SK-N-SH (cell line): ENCODE results near the gene CYP1A1.
"Not testable (repeated sequence)": the region's sequence is repeated elsewhere in the genome, so short reads cannot be mapped to it uniquely, and the experiment has no call there.

Source experiments
- JUND ChIP-seq: IDR thresholded peaks from 2 replicates; pipeline ENCODE4 v1.4.0; 2012
- POLR2AphosphoS5 ChIP-seq: IDR thresholded peaks from 2 replicates; pipeline ENCODE4 v1.6.1; 2012; ENCODE audit warnings: low read depth, low read length
- TF ChIP-seq, protein P1 (sequence below): fragments of 150-350 bp; IDR thresholded peaks from 2 replicates; pipeline ENCODE4 v1.6.1; 2017; ENCODE audit warnings: antibody characterized with exemption, low read length, low read depth, borderline replicate concordance
- TF ChIP-seq, protein P2 (sequence below): fragments of 200-600 bp; sonication (generic); IDR thresholded peaks from 2 replicates; pipeline ENCODE4 v1.6.1; 2017; ENCODE audit warnings: antibody characterized with exemption, mild to moderate bottlenecking, moderate library complexity
- TF ChIP-seq, protein P3 (sequence below): IDR thresholded peaks from 2 replicates; pipeline ENCODE4 v1.4.0; 2012; ENCODE audit warnings: low read depth, borderline replicate concordance
- TF ChIP-seq, protein P4 (sequence below): IDR thresholded peaks from 2 replicates; pipeline ENCODE4 v1.4.0; 2012; ENCODE audit warnings: low read depth, borderline replicate concordance

DNA sequence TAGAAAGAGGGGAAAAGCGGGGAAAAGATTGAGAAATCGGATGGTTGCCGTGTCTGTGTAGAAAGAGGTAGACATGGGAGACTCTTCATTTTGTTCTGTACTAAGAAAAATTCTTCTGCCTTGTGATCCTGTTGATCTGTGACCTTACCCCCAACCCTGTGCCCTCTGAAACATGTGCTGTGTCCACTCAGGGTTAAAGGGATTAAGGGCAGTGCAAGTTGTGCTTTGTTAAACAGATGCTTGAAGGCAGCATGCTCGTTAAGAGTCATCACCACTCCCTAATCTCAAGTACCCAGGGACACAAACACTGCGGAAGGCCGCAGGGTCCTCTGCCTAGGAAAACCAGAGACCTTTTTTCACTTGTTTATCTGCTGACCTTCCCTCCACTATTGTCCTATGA lies 4.0 kb upstream of the CYP1A1 start:
- TF ChIP-seq, protein P1, sequence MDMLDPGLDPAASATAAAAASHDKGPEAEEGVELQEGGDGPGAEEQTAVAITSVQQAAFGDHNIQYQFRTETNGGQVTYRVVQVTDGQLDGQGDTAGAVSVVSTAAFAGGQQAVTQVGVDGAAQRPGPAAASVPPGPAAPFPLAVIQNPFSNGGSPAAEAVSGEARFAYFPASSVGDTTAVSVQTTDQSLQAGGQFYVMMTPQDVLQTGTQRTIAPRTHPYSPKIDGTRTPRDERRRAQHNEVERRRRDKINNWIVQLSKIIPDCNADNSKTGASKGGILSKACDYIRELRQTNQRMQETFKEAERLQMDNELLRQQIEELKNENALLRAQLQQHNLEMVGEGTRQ, result not testable (repeated sequence)
- TF ChIP-seq, protein P2, sequence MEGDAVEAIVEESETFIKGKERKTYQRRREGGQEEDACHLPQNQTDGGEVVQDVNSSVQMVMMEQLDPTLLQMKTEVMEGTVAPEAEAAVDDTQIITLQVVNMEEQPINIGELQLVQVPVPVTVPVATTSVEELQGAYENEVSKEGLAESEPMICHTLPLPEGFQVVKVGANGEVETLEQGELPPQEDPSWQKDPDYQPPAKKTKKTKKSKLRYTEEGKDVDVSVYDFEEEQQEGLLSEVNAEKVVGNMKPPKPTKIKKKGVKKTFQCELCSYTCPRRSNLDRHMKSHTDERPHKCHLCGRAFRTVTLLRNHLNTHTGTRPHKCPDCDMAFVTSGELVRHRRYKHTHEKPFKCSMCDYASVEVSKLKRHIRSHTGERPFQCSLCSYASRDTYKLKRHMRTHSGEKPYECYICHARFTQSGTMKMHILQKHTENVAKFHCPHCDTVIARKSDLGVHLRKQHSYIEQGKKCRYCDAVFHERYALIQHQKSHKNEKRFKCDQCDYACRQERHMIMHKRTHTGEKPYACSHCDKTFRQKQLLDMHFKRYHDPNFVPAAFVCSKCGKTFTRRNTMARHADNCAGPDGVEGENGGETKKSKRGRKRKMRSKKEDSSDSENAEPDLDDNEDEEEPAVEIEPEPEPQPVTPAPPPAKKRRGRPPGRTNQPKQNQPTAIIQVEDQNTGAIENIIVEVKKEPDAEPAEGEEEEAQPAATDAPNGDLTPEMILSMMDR, result not testable (repeated sequence)
- not testable (repeated sequence) for TF ChIP-seq JUND, POLR2AphosphoS5
- TF ChIP-seq, protein P3, sequence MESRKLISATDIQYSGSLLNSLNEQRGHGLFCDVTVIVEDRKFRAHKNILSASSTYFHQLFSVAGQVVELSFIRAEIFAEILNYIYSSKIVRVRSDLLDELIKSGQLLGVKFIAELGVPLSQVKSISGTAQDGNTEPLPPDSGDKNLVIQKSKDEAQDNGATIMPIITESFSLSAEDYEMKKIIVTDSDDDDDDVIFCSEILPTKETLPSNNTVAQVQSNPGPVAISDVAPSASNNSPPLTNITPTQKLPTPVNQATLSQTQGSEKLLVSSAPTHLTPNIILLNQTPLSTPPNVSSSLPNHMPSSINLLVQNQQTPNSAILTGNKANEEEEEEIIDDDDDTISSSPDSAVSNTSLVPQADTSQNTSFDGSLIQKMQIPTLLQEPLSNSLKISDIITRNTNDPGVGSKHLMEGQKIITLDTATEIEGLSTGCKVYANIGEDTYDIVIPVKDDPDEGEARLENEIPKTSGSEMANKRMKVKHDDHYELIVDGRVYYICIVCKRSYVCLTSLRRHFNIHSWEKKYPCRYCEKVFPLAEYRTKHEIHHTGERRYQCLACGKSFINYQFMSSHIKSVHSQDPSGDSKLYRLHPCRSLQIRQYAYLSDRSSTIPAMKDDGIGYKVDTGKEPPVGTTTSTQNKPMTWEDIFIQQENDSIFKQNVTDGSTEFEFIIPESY, result not testable (repeated sequence)
- TF ChIP-seq, protein P4, sequence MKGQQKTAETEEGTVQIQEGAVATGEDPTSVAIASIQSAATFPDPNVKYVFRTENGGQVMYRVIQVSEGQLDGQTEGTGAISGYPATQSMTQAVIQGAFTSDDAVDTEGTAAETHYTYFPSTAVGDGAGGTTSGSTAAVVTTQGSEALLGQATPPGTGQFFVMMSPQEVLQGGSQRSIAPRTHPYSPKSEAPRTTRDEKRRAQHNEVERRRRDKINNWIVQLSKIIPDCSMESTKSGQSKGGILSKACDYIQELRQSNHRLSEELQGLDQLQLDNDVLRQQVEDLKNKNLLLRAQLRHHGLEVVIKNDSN, result not testable (repeated sequence)
